ENCODE data around the gene NCAPG. TPM values are rescaled to one million over a fixed set of nuclear protein-coding genes. Genes with fewer than 3 reads are reported as not detected.
"Not testable (repeated sequence)": the region's sequence is repeated elsewhere in the genome, so short reads cannot be mapped to it uniquely, and the experiment has no call there.

NCAPG gene
- total RNA-seq, 1 donor from 2014 or later, result 211 TPM

DNA sequence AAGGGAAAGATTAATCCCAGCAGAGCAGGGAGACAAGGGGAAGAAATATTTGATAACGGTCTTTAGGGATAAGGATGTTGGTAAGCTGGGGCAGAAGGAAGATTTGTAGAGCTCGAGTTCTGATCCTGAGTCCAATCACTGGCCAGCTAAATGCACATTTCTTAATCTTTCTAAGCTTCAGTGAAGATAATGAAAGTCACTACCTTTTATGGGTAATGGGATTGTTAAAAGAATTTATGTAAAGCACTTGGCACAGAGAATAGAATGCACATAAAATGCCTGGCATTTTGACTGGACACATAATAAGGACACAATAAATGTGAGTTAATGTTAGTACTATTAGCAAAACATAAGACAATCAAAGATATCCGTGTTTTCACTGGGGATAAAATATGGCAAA, 43.3 kb downstream of the NCAPG start:
- H2AFZ ChIP-seq (replicated peaks), result no peak overlapping the region
- no peaks in the 10 kb centered on the region for H3F3A ChIP-seq (ENCODE audit: low read depth)
- H3K4me3 ChIP-seq, result no peak overlapping the region
- no peak overlapping the region for H3K4me3 Mint-ChIP-seq
- H3K4me1 ChIP-seq, result no peaks in the 10 kb centered on the region
- no peak overlapping the region for H3K27ac ChIP-seq
- no peaks in the 10 kb centered on the region for H3K36me3 ChIP-seq
- H3K4me1 Mint-ChIP-seq, result no peaks in the 10 kb centered on the region
- no peak for DNase-seq (ENCODE audit: low spot score)
- peaks cover 17% of the 10 kb centered on the region for H3K36me3 Mint-ChIP-seq
- H3K9me3 Mint-ChIP-seq, result peaks cover 8% of the 10 kb centered on the region
- no peak overlapping the region for H3K27ac Mint-ChIP-seq
- H4K20me1 ChIP-seq (ENCODE audit: low read depth), result no peaks in the 10 kb centered on the region
- H3K9ac ChIP-seq, result no peak overlapping the region
- H3K4me2 ChIP-seq, result no peak overlapping the region
- H3K79me2 ChIP-seq (ENCODE audit: low read depth), result no peaks in the 10 kb centered on the region
- TF ChIP-seq CTCF (IDR thresholded peaks at IDR 0.05), result no peak
- TF ChIP-seq EZH2phosphoT487 (IDR thresholded peaks at IDR 0.05), result no peak
- TF ChIP-seq EZH2 (IDR thresholded peaks at IDR 0.05), result no peak
- no peaks in the 10 kb centered on the region for H3K27me3 ChIP-seq
- H3K9me3 ChIP-seq (ENCODE audit: low read depth), result no peaks in the 10 kb centered on the region
- peaks cover 2% of the 10 kb centered on the region for H3K27me3 Mint-ChIP-seq (ENCODE audit: insufficient read depth, low read depth)

- Histone ChIP-seq H2AFZ (replicated peaks) (no peak overlapping the region), H3K27ac (no peak overlapping the region), H3K4me2 (no peak overlapping the region), H3K4me3 (no peak overlapping the region), H3K4me1 (no peaks in the 10 kb centered on the region), H3F3A (ENCODE audit: low read depth) (no peaks in the 10 kb centered on the region), H4K20me1 (ENCODE audit: low read depth) (no peaks in the 10 kb centered on the region), H3K79me2 (ENCODE audit: low read depth) (no peaks in the 10 kb centered on the region), H3K9me3 (ENCODE audit: low read depth) (peaks cover 22% of the 10 kb centered on the region), H3K27me3 (no peaks in the 10 kb centered on the region), H3K36me3 (no peaks in the 10 kb centered on the region), H3K9ac (no peak overlapping the region)
- Mint-ChIP-seq H3K4me3 (no peak overlapping the region), H3K27me3 (ENCODE audit: insufficient read depth, low read depth) (peaks cover 2% of the 10 kb centered on the region), H3K9me3 (peaks cover 25% of the 10 kb centered on the region), H3K36me3 (peaks cover 44% of the 10 kb centered on the region), H3K27ac (no peak overlapping the region), H3K4me1 (no peaks in the 10 kb centered on the region)
- DNase-seq (ENCODE audit: low spot score), result no peak
- TF ChIP-seq EZH2 (IDR thresholded peaks at IDR 0.05), result no peak
- no peak for TF ChIP-seq CTCF (IDR thresholded peaks at IDR 0.05)
- TF ChIP-seq EZH2phosphoT487 (IDR thresholded peaks at IDR 0.05), result no peak
These were observed 49.1 kb downstream of the NCAPG start for GRCh38 chr4:17859793-17860406.

DNA sequence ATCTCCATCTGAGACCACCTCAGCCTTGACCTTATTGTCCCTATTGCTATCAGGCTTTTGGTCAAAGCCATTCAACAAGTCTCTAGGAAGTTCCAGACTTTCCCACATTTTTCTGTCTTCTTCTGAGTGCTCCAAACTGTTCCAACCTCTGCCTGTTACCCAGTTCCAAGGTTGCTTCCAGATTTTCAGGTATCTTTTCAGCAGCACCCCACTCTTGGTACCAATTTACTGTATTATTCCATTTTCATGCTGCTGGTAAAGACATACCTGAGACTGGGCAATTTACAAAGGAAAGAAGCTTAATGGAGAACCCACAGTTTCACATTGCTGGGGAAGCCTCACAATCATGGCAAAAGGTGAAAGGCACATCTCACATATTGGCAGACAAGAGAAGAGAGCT, 51.1 kb downstream of the NCAPG start:
- not testable (repeated sequence) for H3F3A ChIP-seq (ENCODE audit: low read depth)
- peaks cover 25% of the 10 kb centered on the region for H3K9me3 Mint-ChIP-seq

GRCh38 chr4:17865866-17866363, 55.1 kb downstream of the NCAPG start:
- Mint-ChIP-seq H3K36me3 (peaks cover 30% of the 10 kb centered on the region), H3K27me3 (ENCODE audit: insufficient read depth, low read depth) (no peaks in the 10 kb centered on the region), H3K9me3 (peaks cover 19% of the 10 kb centered on the region), H3K4me1 (peaks cover 16% of the 10 kb centered on the region), H3K27ac (no peak overlapping the region), H3K4me3 (no peak overlapping the region)
- Histone ChIP-seq H3K36me3 (no peaks in the 10 kb centered on the region), H3F3A (ENCODE audit: low read depth) (no peaks in the 10 kb centered on the region), H3K9ac (no peak overlapping the region), H3K4me3 (no peak overlapping the region), H3K27ac (no peak overlapping the region), H2AFZ (replicated peaks) (no peak overlapping the region), H3K4me2 (no peak overlapping the region), H3K9me3 (ENCODE audit: low read depth) (peaks cover 22% of the 10 kb centered on the region), H4K20me1 (ENCODE audit: low read depth) (no peaks in the 10 kb centered on the region), H3K4me1 (peaks cover 5% of the 10 kb centered on the region), H3K27me3 (no peaks in the 10 kb centered on the region), H3K79me2 (ENCODE audit: low read depth) (no peaks in the 10 kb centered on the region)
- TF ChIP-seq EZH2phosphoT487 (IDR thresholded peaks at IDR 0.05), result no peak
- TF ChIP-seq EZH2 (IDR thresholded peaks at IDR 0.05), result no peak
- no peak for TF ChIP-seq CTCF (IDR thresholded peaks at IDR 0.05)
- no peak for DNase-seq (ENCODE audit: low spot score)

More for the DNA sequence above, 51.1 kb downstream of the NCAPG start:
- H3K36me3 ChIP-seq; H2AFZ ChIP-seq (replicated peaks); DNase-seq (ENCODE audit: low spot score); H3K27ac ChIP-seq; H3K27me3 ChIP-seq; H3K4me1 ChIP-seq; H3K27ac Mint-ChIP-seq; H3K27me3 Mint-ChIP-seq (ENCODE audit: insufficient read depth, low read depth); H3K4me3 Mint-ChIP-seq; H3K4me3 ChIP-seq; H3K4me2 ChIP-seq; H3K79me2 ChIP-seq (ENCODE audit: low read depth); H3K9ac ChIP-seq; H4K20me1 ChIP-seq (ENCODE audit: low read depth): not testable (repeated sequence)
- H3K4me1 Mint-ChIP-seq, result peaks cover 11% of the 10 kb centered on the region
- H3K36me3 Mint-ChIP-seq, result peaks cover 45% of the 10 kb centered on the region
- H3K9me3 ChIP-seq (ENCODE audit: low read depth), result peaks cover 22% of the 10 kb centered on the region

Measured in neural progenitor cell (in vitro differentiated cells).